Left ventricle myocardium inferior (tissue), 1 donor: Measurements from ENCODE around the gene CACNA1I. TPM values are rescaled to one million over a fixed set of nuclear protein-coding genes. Genes with fewer than 3 reads are reported as not detected.

Experiments
- DNase-seq: peaks from one replicate; pipeline ENCODE4 v3.0.0-alpha.2; 2020
- H3K27ac ChIP-seq: fragments of 200-600 bp; replicated peaks from 2 replicates; pipeline ENCODE4 v1.8.0; 2021
- H3K27me3 ChIP-seq: fragments of 200-600 bp; 2 replicates; pipeline ENCODE4 v1.8.0; 2021; ENCODE audit warnings: low read depth
- H3K36me3 ChIP-seq: fragments of 200-600 bp; 2 replicates; pipeline ENCODE4 v1.8.0; 2021
- H3K4me1 ChIP-seq: fragments of 200-600 bp; 2 replicates; pipeline ENCODE4 v1.8.0; 2021
- H3K4me3 ChIP-seq: fragments of 200-600 bp; 2 replicates; pipeline ENCODE4 v1.8.0; 2021; ENCODE audit warnings: mild to moderate bottlenecking, moderate library complexity
- H3K9me3 ChIP-seq: fragments of 200-600 bp; replicated peaks from 2 replicates; pipeline ENCODE4 v1.8.0; 2021
- intact Hi-C: fragments of 100-400 bp; cut with micrococcal nuclease; formaldehyde crosslinking; loops from one replicate; pipeline ENCODE4 v1.11.0; 2022
- total RNA-seq: library from RNA; stranded (reverse); fragmentation: NEBNext Ultra II Directional; extraction: Animal tissue kit (Norgen Biotek cat#: 25700); gene quantifications from one replicate; pipeline ENCODE4 v1.2.1, GENCODE V29; 2021
- TF ChIP-seq, protein P1 (sequence below): fragments of 200-600 bp; IDR thresholded peaks from 2 replicates; pipeline ENCODE4 v1.8.0; 2021; ENCODE audit warnings: antibody characterized with exemption, mild to moderate bottlenecking, borderline replicate concordance
- donor health status: DM: no; HTN: yes; CAD: no; lungs with severe emphysema.

CACNA1I gene
- total RNA-seq, 1 donor from 2014 or later: 0.05 TPM

DNA sequence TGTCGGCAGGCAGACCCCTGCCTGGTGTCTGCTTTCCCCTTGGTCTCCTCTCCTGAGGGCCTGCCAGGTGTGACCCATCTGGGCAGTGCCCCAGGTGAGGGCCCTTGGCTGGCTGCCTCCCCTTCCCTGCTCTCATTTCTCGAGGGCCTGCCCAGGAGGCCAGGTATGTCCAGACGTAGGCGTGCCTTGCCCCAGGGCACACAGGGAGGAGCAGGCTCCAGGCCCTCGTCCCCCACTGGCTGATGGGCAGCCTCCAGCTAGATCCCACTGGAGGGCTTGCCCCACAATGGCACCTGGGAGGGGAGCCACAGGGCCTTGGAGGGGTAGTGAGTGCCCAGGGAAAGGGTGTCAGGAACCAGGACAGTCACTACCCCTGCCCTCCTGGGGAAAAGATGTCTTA lies 95.9 kb downstream of the CACNA1I start:
- Histone ChIP-seq H3K4me1 (peaks cover 20% of the 10 kb centered on the region), H3K4me3 (no peak overlapping the region), H3K9me3 (peaks cover 25% of the 10 kb centered on the region), H3K36me3 (no peaks in the 10 kb centered on the region), H3K27me3 (peaks cover 71% of the 10 kb centered on the region), H3K27ac (no peak overlapping the region)
- DNase-seq: no peak
- intact Hi-C loops: no loop called here
- TF ChIP-seq, protein P1, sequence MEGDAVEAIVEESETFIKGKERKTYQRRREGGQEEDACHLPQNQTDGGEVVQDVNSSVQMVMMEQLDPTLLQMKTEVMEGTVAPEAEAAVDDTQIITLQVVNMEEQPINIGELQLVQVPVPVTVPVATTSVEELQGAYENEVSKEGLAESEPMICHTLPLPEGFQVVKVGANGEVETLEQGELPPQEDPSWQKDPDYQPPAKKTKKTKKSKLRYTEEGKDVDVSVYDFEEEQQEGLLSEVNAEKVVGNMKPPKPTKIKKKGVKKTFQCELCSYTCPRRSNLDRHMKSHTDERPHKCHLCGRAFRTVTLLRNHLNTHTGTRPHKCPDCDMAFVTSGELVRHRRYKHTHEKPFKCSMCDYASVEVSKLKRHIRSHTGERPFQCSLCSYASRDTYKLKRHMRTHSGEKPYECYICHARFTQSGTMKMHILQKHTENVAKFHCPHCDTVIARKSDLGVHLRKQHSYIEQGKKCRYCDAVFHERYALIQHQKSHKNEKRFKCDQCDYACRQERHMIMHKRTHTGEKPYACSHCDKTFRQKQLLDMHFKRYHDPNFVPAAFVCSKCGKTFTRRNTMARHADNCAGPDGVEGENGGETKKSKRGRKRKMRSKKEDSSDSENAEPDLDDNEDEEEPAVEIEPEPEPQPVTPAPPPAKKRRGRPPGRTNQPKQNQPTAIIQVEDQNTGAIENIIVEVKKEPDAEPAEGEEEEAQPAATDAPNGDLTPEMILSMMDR: no peak

DNA sequence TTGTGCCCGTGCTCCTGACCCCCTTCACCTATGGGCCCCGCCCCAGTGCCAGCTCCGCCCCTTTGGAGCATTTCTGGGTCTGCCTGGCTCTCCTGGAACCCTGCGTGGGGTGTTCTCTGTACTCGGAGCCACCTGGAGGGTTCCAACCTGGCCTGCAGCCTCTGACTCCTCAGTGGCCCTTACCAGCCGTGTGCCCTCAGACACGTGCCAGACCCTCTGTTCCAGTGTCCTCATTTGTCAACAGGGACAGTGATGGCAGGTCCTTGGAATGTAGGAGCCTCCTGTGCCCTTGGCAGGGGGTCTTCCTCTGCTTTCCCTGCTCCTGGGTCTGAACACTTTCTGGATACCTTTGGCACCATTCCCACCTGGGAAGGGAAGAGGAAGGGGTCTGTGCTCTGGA lies 96.4 kb downstream of the CACNA1I start:
- no peaks in the 10 kb centered on the region for H3K36me3 ChIP-seq
- intact Hi-C loops: no loop called here
- peaks cover 18% of the 10 kb centered on the region for H3K4me1 ChIP-seq
- peaks cover 67% of the 10 kb centered on the region for H3K27me3 ChIP-seq
- no peak overlapping the region for H3K27ac ChIP-seq
- peaks cover 30% of the 10 kb centered on the region for H3K9me3 ChIP-seq
- TF ChIP-seq, protein P1: no peak
- no peak for DNase-seq
- H3K4me3 ChIP-seq: no peak overlapping the region

DNA sequence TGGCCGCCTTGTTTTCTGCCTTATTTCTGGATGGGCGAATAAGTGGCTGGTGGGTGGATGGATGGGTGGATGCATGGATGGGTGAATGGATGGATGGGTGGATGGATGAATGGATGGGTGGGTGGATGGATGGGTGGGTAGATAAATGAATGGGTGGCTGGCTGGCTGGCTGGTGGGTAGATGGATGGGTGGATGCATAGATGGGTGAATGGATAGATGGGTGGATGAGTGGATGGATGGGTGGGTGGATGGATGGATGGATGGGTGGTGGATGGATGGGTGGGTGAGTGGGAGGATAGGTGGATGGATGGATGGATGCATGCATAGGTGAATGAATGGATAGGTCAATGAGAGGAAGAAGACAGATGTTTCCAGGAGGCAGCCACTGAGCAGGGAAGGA lies 98.9 kb downstream of the CACNA1I start:
- Histone ChIP-seq H3K27ac (no peak overlapping the region), H3K4me1 (peaks cover 3% of the 10 kb centered on the region), H3K9me3 (peaks cover 45% of the 10 kb centered on the region), H3K36me3 (no peaks in the 10 kb centered on the region), H3K4me3 (no peak overlapping the region), H3K27me3 (peaks cover 56% of the 10 kb centered on the region)
- TF ChIP-seq, protein P1: no peak
- intact Hi-C loops: no loop called here
- DNase-seq: no peak

DNA sequence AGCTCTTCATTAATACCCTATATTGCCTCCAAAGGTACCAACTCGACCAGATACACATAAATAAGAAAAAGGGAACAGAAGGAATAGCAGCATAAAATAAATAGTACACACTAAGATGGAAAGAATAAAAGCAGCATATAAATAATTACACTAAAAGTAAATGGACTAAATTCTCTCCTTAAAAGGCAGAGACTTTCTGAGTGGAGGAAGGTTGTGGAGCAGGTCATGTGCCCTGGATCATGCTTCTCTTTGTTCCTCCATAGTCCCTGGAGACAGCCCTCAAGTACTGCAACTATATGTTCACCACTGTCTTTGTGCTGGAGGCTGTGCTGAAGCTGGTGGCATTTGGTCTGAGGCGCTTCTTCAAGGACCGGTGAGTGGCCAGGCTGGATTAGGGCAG lies 101.4 kb downstream of the CACNA1I start:
- Histone ChIP-seq H3K36me3 (no peaks in the 10 kb centered on the region), H3K4me1 (no peaks in the 10 kb centered on the region), H3K4me3 (no peak overlapping the region), H3K27ac (no peak overlapping the region), H3K9me3 (peaks cover 45% of the 10 kb centered on the region), H3K27me3 (peaks cover 56% of the 10 kb centered on the region)
- no peak for DNase-seq
- TF ChIP-seq, protein P1: no peak
- intact Hi-C loops: no loop called here

DNA sequence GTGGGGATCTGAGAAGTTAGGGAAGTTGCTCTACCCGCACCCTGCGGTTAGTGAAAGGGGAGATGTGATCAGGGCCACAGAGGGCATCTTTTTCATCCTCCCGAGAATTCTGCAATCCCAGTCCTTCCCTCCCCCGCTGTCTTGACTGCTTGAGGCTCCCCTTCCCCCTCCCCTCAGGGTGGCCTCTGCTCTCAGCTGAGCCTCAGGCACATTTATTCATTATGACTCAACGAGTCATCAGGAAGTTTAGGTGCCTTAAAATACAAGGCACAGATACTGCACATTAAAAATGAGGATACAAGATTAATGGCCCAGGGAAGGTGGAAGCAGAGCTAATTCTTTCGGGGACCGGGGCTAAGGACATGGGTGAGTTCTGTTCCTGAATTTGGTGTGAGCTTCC lies 104.0 kb downstream of the CACNA1I start:
- Histone ChIP-seq H3K9me3 (peaks cover 35% of the 10 kb centered on the region), H3K27me3 (peaks cover 65% of the 10 kb centered on the region), H3K4me3 (no peak overlapping the region), H3K27ac (no peak overlapping the region), H3K4me1 (no peaks in the 10 kb centered on the region), H3K36me3 (no peaks in the 10 kb centered on the region)
- intact Hi-C loops: no loop called here
- TF ChIP-seq, protein P1: no peak
- DNase-seq: no peak

DNA sequence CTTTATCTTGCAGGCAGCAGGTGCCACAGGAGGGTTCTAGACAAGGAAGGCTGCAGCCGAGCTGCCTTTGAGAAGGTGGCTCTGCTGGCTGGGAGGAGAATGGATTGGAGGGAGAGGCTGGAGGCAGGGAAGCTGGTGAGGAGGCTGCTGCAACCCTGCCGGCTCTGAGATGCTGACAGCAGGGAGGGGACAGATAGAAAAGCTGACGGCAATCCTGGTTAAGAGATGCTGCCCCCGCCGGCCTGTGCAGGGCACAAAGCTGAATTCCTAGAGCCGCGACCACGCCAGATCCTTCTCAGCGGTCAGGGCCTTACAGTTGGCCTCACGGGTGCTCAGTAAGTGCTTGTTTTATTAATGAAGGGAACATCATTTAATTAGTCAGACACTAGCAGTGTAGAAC lies 105.4 kb downstream of the CACNA1I start:
- TF ChIP-seq, protein P1: no peak
- intact Hi-C loops: no loop called here
- Histone ChIP-seq H3K4me1 (no peaks in the 10 kb centered on the region), H3K27ac (no peak overlapping the region), H3K9me3 (peaks cover 25% of the 10 kb centered on the region), H3K27me3 (peaks cover 77% of the 10 kb centered on the region), H3K36me3 (no peaks in the 10 kb centered on the region), H3K4me3 (no peak overlapping the region)
- no peak for DNase-seq
